GM18499 (cell line): Measurements from ENCODE around the gene CDH1.
"Not testable (repeated sequence)": the region's sequence is repeated elsewhere in the genome, so short reads cannot be mapped to it uniquely, and the experiment has no call there.

Experiments
- ATAC-seq: cut with Tn5 transposase; IDR thresholded peaks from one replicate; pipeline ENCODE4 v1.9.1; 2021; ENCODE audit warnings: moderate number of reproducible peaks; ENCODE audit not compliant: insufficient read depth, unreplicated experiment

The CDH1 gene

GRCh38 chr16:68737046-68737729 is at the start of gene CDH1:
CDH1 (plus strand) TSS chr16:68737292; CDS start chr16:68737416, 124 bp downstream.
- ATAC-seq: no peak

GRCh38 chr16:68689921-68690320 is 47.2 kb upstream of the CDH1 start:
- no peak for ATAC-seq

- no peak for ATAC-seq
Observed at GRCh38 chr16:68695575-68695974, 41.5 kb upstream of the CDH1 start.

- ATAC-seq: no peak
Observed at GRCh38 chr16:68696514-68696913, 40.6 kb upstream of the CDH1 start.

GRCh38 chr16:68698091-68698490 is 39.0 kb upstream of the CDH1 start:
- ATAC-seq: no peak

GRCh38 chr16:68700120-68700519 is 37.0 kb upstream of the CDH1 start:
- ATAC-seq: no peak

- no peak for ATAC-seq
Observed at GRCh38 chr16:68700831-68701230, 36.3 kb upstream of the CDH1 start.

- ATAC-seq: no peak
Observed at GRCh38 chr16:68704232-68704867, 32.7 kb upstream of the CDH1 start.

GRCh38 chr16:68707340-68708152 is 29.5 kb upstream of the CDH1 start:
- ATAC-seq: no peak

- ATAC-seq: no peak
Observed at GRCh38 chr16:68710211-68710610, 26.9 kb upstream of the CDH1 start.

- ATAC-seq: no peak
Observed at GRCh38 chr16:68711421-68712139, 25.5 kb upstream of the CDH1 start.

- no peak for ATAC-seq
Observed at GRCh38 chr16:68713361-68713760, 23.7 kb upstream of the CDH1 start.

- no peak for ATAC-seq
Observed at GRCh38 chr16:68715471-68715870, 21.6 kb upstream of the CDH1 start.

GRCh38 chr16:68716516-68716915 is 20.6 kb upstream of the CDH1 start:
- not testable (repeated sequence) for ATAC-seq

GRCh38 chr16:68717684-68718083 is 19.4 kb upstream of the CDH1 start:
- ATAC-seq: no peak

GRCh38 chr16:68718590-68718989 is 18.5 kb upstream of the CDH1 start:
- ATAC-seq: no peak

- peak; percentile 80 for ATAC-seq
Observed at GRCh38 chr16:68719993-68720489, 17.1 kb upstream of the CDH1 start.

GRCh38 chr16:68722119-68723024 is 14.7 kb upstream of the CDH1 start:
- no peak for ATAC-seq

GRCh38 chr16:68724797-68725196 is 12.3 kb upstream of the CDH1 start:
- ATAC-seq: no peak
